Neural cell (in vitro differentiated cells): ENCODE results near the gene GDF7.

Experiments
- CTCF ChIP-seq: fragments of 450-650 bp; IDR thresholded peaks from 2 replicates; pipeline ENCODE4 v1.5.1; 2014; ENCODE audit warnings: antibody characterized with exemption, mild to moderate bottlenecking, moderate library complexity; ENCODE audit not compliant: poor library complexity, severe bottlenecking
- EP300 ChIP-seq: fragments of 450-650 bp; conservative IDR thresholded peaks from 2 replicates; pipeline ENCODE4 v1.6.1; 2014; ENCODE audit warnings: antibody characterized with exemption, mild to moderate bottlenecking, moderate library complexity; ENCODE audit not compliant: poor library complexity, severe bottlenecking
- EZH2 ChIP-seq: fragments of 200-600, 300-800 bp; shearing (Covaris generic), sonication (generic); IDR thresholded peaks from 2 replicates; pipeline ENCODE4 v1.6.1; 2014; ENCODE audit warnings: antibody characterized with exemption, low read length, borderline replicate concordance, mild to moderate bottlenecking; ENCODE audit not compliant: insufficient read depth, poor library complexity, severe bottlenecking
- MXI1 ChIP-seq: fragments of 450-650 bp; conservative IDR thresholded peaks from 2 replicates; pipeline ENCODE4 v1.6.1; 2014; ENCODE audit warnings: antibody characterized with exemption, mild to moderate bottlenecking; ENCODE audit not compliant: poor library complexity, severe bottlenecking
- POLR2AphosphoS5 ChIP-seq: IDR thresholded peaks from 2 replicates; pipeline ENCODE4 v1.6.1; 2012
- RAD21 ChIP-seq: fragments of 450-650 bp; conservative IDR thresholded peaks from 2 replicates; pipeline ENCODE4 v1.6.1; 2014; ENCODE audit warnings: antibody characterized with exemption, mild to moderate bottlenecking, moderate library complexity
- REST ChIP-seq: IDR thresholded peaks from 2 replicates; pipeline ENCODE4 v1.6.1; 2012; ENCODE audit warnings: borderline replicate concordance
- SMC3 ChIP-seq: fragments of 450-650 bp; conservative IDR thresholded peaks from 2 replicates; pipeline ENCODE4 v1.6.1; 2014; ENCODE audit warnings: antibody characterized with exemption, mild to moderate bottlenecking, moderate library complexity; ENCODE audit not compliant: poor library complexity
- TAF1 ChIP-seq: IDR thresholded peaks from 2 replicates; pipeline ENCODE4 v1.6.1; 2012; ENCODE audit warnings: low read depth

- TF ChIP-seq CTCF, result peak; percentile 98
- TF ChIP-seq TAF1, result no peak
- TF ChIP-seq POLR2AphosphoS5, result peak; percentile 64
- TF ChIP-seq SMC3, result peak; percentile 99
- no peak for TF ChIP-seq EZH2
- peak; percentile 22 for TF ChIP-seq EP300
- TF ChIP-seq RAD21, result peak; percentile 99
- TF ChIP-seq REST, result no peak
- peak; percentile 30 for TF ChIP-seq MXI1
These were observed 31.0 kb upstream of the GDF7 start for GRCh38 chr2:20635675-20636584.
